Activated CD4-positive, alpha-beta T cell treated with anti-CD3 and anti-CD28 coated beads, Interleukin-2, amount 10 ng/mL, durations not matched to agents 24 days and 14 days (primary cell): ENCODE data around the gene FRMD8. TPM values are rescaled to one million over a fixed set of nuclear protein-coding genes. Genes with fewer than 3 reads are reported as not detected.

Source experiments
- DNase-seq: peaks from one replicate; pipeline ENCODE4 v3.0.0; 2022
- H3K27ac Mint-ChIP-seq: one replicate; pipeline ENCODE4 v1.8.0; 2022; ENCODE audit warnings: mild to moderate bottlenecking, mixed read lengths
- H3K27me3 Mint-ChIP-seq: one replicate; pipeline ENCODE4 v1.8.0; 2022; ENCODE audit warnings: mixed read lengths
- H3K36me3 Mint-ChIP-seq: one replicate; pipeline ENCODE4 v1.8.0; 2022; ENCODE audit warnings: low read depth, mild to moderate bottlenecking, mixed read lengths
- H3K4me1 Mint-ChIP-seq: one replicate; pipeline ENCODE4 v1.8.0; 2021; ENCODE audit warnings: mixed read lengths
- H3K4me3 Mint-ChIP-seq: one replicate; pipeline ENCODE4 v1.8.0; 2022; ENCODE audit warnings: mild to moderate bottlenecking, moderate library complexity, mixed read lengths
- H3K9me3 Mint-ChIP-seq: one replicate; pipeline ENCODE4 v1.8.0; 2021; ENCODE audit warnings: mixed read lengths
- intact Hi-C: fragments of 100-400 bp; cut with micrococcal nuclease; formaldehyde crosslinking; loops from one replicate; pipeline ENCODE4 v1.15.1; 2023
- total RNA-seq: library from RNA; stranded (reverse); gene quantifications from 2 replicates; pipeline ENCODE4 v1.2.3, GENCODE V29; 2022

FRMD8 gene
- total RNA-seq, 1 donor from 2014 or later, result 46.7 TPM

DNA sequence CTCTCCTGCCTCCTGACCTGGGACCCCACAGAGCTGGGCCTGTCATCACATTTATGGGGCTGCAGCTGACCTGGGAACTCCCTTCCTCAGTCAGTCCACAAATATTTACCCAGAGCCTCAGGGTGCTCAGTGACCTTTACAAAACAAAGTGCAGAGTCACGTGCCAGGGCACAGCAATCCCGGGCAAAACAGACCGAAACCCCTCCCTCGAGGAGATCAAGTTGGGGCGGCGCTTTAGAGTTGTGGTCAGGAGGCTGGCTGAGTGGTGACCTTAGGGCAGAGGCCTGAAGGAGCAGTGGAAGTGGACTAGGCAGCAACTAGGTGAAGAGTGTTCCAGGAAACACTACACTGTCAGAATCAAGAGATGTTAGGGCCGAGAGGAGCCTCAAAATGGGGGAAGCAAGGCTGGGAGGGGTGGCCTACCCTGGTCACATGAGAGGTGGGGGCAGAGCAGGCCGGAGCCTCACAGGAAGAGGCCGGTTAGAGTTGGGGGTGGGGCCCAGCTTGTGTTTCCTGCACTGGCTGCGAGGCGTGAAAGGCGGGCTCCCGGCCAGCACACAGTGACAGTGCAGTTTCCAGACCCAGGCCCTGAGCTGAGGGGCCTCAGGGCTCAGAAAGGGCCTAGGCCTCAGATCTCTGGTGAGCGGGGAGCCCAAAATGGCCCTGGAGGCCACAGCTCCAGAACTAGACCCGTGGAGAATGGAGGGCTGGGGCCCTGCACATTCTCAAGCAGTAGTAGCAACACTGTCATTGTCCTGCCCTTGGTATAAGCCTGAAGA lies 32.4 kb downstream of the FRMD8 start:
- Mint-ChIP-seq H3K4me3 (peak overlapping the region; percentile 100), H3K9me3 (no peaks in the 10 kb centered on the region), H3K4me1 (peaks cover 55% of the 10 kb centered on the region), H3K27me3 (peaks cover 5% of the 10 kb centered on the region), H3K36me3 (peaks cover 20% of the 10 kb centered on the region), H3K27ac (peak overlapping the region; percentile 100)
- intact Hi-C loops, result loop anchor here (1.0 kb wide), 2 partner anchors 7 to 37 kb away; partner anchors contain the start of gene SLC25A45
- peak; percentile 96 for DNase-seq

DNA sequence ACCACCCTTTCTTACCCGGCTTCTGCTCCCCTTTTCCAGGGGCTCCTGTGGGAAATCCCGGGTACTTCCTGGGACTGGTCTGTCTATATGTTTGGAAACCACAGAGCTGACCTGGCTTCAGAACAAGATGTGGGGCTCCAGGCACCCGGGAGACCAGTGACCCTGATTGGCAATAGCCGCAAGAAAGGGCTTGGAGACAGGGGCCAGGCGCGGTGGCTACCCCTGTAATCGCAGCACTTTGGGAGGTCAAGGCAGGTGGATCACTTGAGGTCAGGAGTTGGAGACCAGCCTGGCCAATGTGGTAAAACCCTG lies 33.0 kb downstream of the FRMD8 start:
- H3K9me3 Mint-ChIP-seq, result no peaks in the 10 kb centered on the region
- peak overlapping the region; percentile 100 for H3K27ac Mint-ChIP-seq
- H3K27me3 Mint-ChIP-seq, result peaks cover 5% of the 10 kb centered on the region
- H3K4me1 Mint-ChIP-seq, result peaks cover 57% of the 10 kb centered on the region
- DNase-seq, result no peak
- H3K36me3 Mint-ChIP-seq, result peaks cover 26% of the 10 kb centered on the region
- intact Hi-C loops, result no loop called here
- peak overlapping the region; percentile 100 for H3K4me3 Mint-ChIP-seq

DNA sequence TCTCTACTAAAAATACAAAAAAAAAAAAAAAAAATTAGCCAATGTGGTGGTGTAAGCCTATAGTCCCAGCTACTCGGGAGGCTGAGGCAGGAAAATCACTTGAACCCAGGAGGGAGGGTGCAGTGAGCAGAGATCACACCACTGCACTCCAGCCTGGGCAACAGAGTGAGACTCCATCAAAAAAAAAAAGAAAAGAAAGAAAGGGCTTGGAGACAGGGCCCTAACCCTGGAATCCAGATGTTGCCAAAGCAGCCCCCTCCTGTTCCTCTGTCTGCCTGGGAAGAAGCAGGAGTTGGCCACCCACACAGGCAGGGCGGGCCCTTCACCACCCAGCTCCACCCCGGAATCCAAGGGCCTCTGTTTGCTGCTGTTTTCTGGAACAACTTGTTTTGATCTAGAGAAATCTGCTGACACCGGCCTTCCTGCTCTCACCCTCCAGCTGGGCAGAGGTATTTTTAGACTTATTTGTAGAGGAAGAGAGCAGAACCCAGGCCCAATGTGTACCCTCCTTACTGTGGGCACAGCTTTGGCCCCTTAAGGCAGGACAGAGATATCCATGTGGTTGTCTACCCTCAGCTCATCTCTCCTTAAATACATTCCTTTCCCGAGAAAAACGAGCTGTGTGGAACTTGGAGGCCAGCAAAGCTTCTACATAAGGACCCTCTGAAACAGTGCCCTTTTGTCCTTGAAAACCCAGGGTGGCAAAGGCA lies 33.5 kb downstream of the FRMD8 start:
- Mint-ChIP-seq H3K4me1 (peaks cover 62% of the 10 kb centered on the region), H3K4me3 (peak overlapping the region; percentile 100), H3K36me3 (peaks cover 31% of the 10 kb centered on the region), H3K27ac (peak overlapping the region; percentile 100), H3K9me3 (no peaks in the 10 kb centered on the region), H3K27me3 (peaks cover 7% of the 10 kb centered on the region)
- intact Hi-C loops, result no loop called here
- DNase-seq, result peak; percentile 93

DNA sequence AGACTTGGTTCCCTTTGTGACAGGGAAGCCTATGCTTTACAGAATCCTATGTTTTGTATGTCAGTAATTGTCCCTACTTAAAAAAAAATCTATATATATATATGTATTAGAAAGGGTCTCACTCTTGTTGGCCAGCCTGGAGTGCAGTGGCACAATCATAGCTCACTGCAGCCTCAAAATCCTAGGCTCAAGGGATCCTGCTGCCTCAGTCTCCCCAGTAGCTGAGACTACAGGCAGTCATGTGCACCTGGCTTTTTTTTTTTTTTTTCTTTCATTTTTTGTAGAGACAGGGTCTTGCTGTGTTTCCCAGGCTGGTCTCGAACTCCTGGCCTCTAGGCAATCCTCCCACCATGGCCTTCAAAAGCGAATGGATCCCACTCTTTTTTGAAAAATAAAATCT lies 34.1 kb downstream of the FRMD8 start:
- Mint-ChIP-seq H3K36me3 (peaks cover 37% of the 10 kb centered on the region), H3K4me1 (peaks cover 66% of the 10 kb centered on the region), H3K27ac (peak overlapping the region; percentile 100), H3K4me3 (peak overlapping the region; percentile 100), H3K27me3 (peaks cover 7% of the 10 kb centered on the region), H3K9me3 (no peaks in the 10 kb centered on the region)
- intact Hi-C loops, result no loop called here
- peak; percentile 72 for DNase-seq

DNA sequence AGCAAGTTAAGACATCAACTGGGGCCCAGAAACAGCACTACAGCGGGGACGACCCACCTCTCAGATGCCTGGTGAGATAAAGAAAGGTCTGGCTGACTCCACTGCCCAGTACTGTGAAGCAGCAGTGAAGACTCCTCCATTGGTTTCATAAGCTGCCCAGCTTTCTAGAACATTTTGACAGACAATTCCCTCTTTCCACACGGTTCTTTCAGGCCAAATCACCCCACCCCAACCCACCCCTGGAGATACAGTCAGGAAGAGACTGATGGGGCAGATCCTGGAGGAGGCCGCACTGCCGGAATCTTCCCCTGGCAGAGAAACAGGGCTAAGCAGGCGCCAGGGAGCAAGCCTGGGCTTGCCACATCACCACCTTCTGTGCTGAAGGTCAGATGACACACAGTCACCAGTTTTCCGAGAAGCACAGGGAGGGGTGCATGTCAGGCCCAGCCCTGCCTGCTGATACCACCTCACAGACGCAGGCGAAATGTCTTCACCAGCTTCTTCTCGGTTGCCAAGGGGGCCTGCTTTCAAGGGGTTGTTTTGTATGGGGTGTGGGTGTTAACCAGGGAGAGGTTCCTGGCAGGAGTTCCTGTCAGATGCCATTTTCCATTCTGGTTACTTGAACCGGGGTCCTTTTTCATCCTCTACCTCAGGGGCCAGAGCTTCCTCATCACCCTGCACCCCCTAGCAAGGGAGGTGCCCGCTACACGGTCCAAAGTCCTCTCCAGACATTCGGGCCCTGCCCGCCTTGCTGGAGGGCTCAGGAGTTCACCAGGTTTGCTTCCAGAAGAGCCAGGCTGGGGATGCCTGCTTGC lies 34.7 kb downstream of the FRMD8 start:
- peak; percentile 97 for DNase-seq
- H3K36me3 Mint-ChIP-seq, result peaks cover 42% of the 10 kb centered on the region
- H3K4me1 Mint-ChIP-seq, result peaks cover 62% of the 10 kb centered on the region
- H3K9me3 Mint-ChIP-seq, result no peaks in the 10 kb centered on the region
- peak overlapping the region; percentile 100 for H3K4me3 Mint-ChIP-seq
- H3K27ac Mint-ChIP-seq, result peak overlapping the region; percentile 100
- intact Hi-C loops, result no loop called here
- peaks cover 7% of the 10 kb centered on the region for H3K27me3 Mint-ChIP-seq

DNA sequence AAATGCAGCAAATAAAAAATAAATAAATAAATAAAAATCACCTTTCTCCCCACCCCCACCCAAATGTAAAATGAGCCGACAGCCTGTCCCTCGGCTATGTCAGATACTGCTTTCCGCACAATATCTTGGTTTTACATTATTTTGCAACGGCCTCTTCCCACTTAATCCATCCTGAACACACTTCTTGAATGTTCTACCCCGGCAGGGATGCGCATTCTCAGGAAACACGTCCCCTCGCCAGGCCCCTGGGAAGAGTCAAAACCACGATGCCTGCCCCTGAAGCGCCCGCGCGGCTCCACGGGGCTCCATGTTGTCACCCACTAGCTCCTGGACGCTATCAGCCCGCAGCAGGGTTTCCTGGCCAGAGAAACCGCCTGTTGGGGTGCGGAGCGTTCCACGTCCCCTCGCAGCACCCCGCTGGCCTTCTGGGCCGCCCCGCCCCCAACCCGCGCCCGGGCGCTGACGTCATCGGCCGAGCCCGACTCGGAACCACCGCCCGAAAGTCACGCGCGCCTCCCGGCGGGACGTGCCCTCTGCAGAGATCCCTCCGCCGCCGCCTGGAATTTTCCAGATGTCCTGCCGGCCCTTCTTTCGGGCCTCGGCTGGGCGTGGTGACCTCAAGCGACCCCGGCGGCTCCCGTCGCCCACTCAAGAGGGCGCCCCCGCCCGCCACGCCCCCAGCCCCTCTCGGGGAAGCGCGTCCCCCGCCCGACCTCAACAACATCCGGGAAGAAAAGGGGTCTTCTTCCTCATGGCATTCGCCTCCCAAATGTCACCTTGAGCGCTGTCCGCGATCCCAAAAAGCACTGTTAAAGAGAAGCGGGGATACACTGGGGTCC lies 35.6 kb downstream of the FRMD8 start:
- peak; percentile 98 for DNase-seq
- peaks cover 50% of the 10 kb centered on the region for H3K36me3 Mint-ChIP-seq
- H3K27me3 Mint-ChIP-seq, result peaks cover 7% of the 10 kb centered on the region
- H3K4me3 Mint-ChIP-seq, result peak overlapping the region; percentile 100
- intact Hi-C loops, result loop anchor here (1.0 kb wide), 1 partner anchor 40 kb away; the partner anchor contains the start of gene SLC25A45
- H3K4me1 Mint-ChIP-seq, result peaks cover 63% of the 10 kb centered on the region
- H3K27ac Mint-ChIP-seq, result peak overlapping the region; percentile 100
- H3K9me3 Mint-ChIP-seq, result no peaks in the 10 kb centered on the region

DNA sequence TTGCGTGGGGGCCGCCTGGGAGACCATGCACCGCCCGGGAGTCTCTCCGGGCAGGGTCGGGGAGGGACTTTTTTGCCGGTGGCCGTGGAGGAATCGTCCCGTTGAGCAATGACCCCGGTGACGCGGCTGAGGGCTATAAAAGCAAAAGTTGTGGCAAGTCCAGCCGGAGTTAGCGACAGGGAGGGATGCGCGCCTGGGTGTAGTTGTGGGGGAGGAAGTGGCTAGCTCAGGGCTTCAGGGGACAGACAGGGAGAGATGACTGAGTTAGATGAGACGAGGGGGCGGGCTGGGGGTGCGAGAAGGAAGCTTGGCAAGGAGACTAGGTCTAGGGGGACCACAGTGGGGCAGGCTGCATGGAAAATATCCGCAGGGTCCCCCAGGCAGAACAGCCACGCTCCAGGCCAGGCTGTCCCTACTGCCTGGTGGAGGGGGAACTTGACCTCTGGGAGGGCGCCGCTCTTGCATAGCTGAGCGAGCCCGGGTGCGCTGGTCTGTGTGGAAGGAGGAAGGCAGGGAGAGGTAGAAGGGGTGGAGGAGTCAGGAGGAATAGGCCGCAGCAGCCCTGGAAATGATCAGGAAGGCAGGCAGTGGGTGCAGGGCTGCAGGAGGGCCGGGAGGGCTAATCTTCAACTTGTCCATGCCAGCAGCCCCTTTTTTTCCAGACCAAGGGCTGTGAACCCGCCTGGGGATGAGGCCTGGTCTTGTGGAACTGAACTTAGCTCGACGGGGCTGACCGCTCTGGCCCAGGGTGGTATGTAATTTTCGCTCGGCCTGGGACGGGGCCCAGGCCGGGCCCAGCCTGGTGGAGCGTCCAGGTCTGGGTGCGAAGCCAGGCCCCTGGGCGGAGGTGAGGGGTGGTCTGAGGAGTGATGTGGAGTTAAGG lies 36.4 kb downstream of the FRMD8 start, which contains the start of gene NEAT1:
Gene NEAT1, plus strand, starts transcription at position 166 of the 883 bp plus-strand sequence.
- DNase-seq, result peak; percentile 99
- Mint-ChIP-seq H3K9me3 (no peaks in the 10 kb centered on the region), H3K4me3 (peak within 1 kb of the TSS; percentile 100), H3K27ac (peak within 1 kb of the TSS; percentile 100), H3K4me1 (peaks cover 63% of the 10 kb centered on the region), H3K27me3 (peaks cover 7% of the 10 kb centered on the region), H3K36me3 (peaks cover 59% of the 10 kb centered on the region)
- intact Hi-C loops, result loop anchor here (1.0 kb wide), 1 partner anchor 41 kb away; the partner anchor contains the start of gene SLC25A45

DNA sequence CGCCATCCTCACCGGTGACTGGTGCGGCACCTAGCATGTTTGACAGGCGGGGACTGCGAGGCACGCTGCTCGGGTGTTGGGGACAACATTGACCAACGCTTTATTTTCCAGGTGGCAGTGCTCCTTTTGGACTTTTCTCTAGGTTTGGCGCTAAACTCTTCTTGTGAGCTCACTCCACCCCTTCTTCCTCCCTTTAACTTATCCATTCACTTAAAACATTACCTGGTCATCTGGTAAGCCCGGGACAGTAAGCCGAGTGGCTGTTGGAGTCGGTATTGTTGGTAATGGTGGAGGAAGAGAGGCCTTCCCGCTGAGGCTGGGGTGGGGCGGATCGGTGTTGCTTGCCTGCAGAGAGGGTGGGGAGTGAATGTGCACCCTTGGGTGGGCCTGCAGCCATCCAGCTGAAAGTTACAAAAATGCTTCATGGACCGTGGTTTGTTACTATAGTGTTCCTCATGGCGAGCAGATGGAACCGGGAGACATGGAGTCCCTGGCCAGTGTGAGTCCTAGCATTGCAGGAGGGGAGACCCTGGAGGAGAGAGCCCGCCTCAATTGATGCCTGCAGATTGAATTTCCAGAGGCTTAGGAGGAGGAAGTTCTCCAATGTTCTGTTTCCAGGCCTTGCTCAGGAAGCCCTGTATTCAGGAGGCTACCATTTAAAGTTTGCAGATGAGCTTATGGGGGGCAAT lies 37.2 kb downstream of the FRMD8 start:
- peaks cover 63% of the 10 kb centered on the region for H3K4me1 Mint-ChIP-seq

DNA sequence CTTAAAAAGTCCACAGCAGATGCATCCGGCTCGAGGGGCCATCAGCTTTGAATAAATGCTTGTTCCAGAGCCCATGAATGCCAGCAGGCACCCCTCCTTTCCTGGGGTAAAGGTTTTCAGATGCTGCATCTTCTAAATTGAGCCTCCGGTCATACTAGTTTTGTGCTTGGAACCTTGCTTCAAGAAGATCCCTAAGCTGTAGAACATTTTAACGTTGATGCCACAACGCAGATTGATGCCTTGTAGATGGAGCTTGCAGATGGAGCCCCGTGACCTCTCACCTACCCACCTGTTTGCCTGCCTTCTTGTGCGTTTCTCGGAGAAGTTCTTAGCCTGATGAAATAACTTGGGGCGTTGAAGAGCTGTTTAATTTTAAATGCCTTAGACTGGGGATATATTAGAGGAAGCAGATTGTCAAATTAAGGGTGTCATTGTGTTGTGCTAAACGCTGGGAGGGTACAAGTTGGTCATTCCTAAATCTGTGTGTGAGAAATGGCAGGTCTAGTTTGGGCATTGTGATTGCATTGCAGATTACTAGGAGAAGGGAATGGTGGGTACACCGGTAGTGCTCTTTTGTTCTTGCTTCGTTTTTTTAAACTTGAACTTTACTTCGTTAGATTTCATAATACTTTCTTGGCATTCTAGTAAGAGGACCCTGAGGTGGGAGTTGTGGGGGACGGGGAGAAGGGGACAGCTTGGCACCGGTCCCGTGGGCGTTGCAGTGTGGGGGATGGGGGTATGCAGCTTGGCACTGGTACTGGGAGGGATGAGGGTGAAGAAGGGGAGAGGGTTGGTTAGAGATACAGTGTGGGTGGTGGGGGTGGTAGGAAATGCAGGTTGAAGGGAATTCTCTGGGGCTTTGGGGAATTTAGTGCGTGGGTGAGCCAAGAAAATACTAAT lies 38.0 kb downstream of the FRMD8 start:
- peaks cover 7% of the 10 kb centered on the region for H3K27me3 Mint-ChIP-seq
- H3K4me1 Mint-ChIP-seq, result peaks cover 63% of the 10 kb centered on the region
- peaks cover 67% of the 10 kb centered on the region for H3K36me3 Mint-ChIP-seq
- no peaks in the 10 kb centered on the region for H3K9me3 Mint-ChIP-seq
- peak overlapping the region; percentile 100 for H3K27ac Mint-ChIP-seq
- intact Hi-C loops, result loop anchor here (1.0 to 2.0 kb wide), 2 partner anchors 73 to 150 kb away; no protein-coding TSS in a partner anchor
- peak; percentile 87 for DNase-seq
- peak overlapping the region; percentile 100 for H3K4me3 Mint-ChIP-seq

More for the DNA sequence above, 37.2 kb downstream of the FRMD8 start:
- intact Hi-C loops, result loop anchor here (2.0 kb wide), 1 partner anchor 151 kb away; no protein-coding TSS in a partner anchor
- peak; percentile 82 for DNase-seq
- Mint-ChIP-seq H3K36me3 (peaks cover 64% of the 10 kb centered on the region), H3K27ac (peak overlapping the region; percentile 100), H3K4me3 (peak overlapping the region; percentile 100), H3K27me3 (peaks cover 7% of the 10 kb centered on the region), H3K9me3 (no peaks in the 10 kb centered on the region)

DNA sequence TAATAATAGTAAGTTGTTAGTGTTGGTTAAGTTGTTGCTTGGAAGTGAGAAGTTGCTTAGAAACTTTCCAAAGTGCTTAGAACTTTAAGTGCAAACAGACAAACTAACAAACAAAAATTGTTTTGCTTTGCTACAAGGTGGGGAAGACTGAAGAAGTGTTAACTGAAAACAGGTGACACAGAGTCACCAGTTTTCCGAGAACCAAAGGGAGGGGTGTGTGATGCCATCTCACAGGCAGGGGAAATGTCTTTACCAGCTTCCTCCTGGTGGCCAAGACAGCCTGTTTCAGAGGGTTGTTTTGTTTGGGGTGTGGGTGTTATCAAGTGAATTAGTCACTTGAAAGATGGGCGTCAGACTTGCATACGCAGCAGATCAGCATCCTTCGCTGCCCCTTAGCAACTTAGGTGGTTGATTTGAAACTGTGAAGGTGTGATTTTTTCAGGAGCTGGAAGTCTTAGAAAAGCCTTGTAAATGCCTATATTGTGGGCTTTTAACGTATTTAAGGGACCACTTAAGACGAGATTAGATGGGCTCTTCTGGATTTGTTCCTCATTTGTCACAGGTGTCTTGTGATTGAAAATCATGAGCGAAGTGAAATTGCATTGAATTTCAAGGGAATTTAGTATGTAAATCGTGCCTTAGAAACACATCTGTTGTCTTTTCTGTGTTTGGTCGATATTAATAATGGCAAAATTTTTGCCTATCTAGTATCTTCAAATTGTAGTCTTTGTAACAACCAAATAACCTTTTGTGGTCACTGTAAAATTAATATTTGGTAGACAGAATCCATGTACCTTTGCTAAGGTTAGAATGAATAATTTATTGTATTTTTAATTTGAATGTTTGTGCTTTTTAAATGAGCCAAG lies 38.9 kb downstream of the FRMD8 start:
- intact Hi-C loops, result loop anchor here (1.0 to 2.0 kb wide), 2 partner anchors 72 to 149 kb away; no protein-coding TSS in a partner anchor
- DNase-seq, result peak; percentile 93
- Mint-ChIP-seq H3K9me3 (no peaks in the 10 kb centered on the region), H3K27ac (peak overlapping the region; percentile 100), H3K4me1 (peaks cover 67% of the 10 kb centered on the region), H3K27me3 (peaks cover 7% of the 10 kb centered on the region), H3K36me3 (peaks cover 67% of the 10 kb centered on the region), H3K4me3 (peak overlapping the region; percentile 100)
